Islet of Langerhans (tissue), 1 donor: ENCODE data around the gene NCDN.

Source experiments
- FAIRE-seq: peaks from one replicate; lab custom pipeline; 2011; peaks lifted over from hg19 to GRCh38; lab: Jason Lieb, UNC

NCDN gene

GRCh38 chr1:35554266-35555211 lies 3.1 kb upstream of the NCDN start:
- FAIRE-seq, result peak; percentile 49

DNA sequence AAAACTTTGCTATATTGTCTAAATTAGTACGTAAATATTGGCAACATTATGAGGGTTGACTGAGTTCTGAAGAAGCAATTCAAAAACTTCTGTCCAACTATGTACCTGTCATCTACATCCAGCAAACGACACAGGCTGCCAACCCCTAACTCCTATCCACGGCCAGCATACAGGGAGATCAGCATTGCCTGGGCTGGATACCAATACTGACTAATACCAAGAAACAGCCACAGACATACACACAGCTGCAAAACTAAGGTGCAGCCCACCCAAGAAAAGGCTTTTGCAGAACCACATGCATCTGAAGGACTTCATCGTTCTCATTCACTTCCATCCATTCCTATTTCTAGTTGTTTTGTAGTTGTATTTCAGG lies 2.4 kb upstream of the NCDN start:
- no peak for FAIRE-seq

GRCh38 chr1:35555601-35556477 lies 1.8 kb upstream of the NCDN start:
- peak; percentile 96 for FAIRE-seq

DNA sequence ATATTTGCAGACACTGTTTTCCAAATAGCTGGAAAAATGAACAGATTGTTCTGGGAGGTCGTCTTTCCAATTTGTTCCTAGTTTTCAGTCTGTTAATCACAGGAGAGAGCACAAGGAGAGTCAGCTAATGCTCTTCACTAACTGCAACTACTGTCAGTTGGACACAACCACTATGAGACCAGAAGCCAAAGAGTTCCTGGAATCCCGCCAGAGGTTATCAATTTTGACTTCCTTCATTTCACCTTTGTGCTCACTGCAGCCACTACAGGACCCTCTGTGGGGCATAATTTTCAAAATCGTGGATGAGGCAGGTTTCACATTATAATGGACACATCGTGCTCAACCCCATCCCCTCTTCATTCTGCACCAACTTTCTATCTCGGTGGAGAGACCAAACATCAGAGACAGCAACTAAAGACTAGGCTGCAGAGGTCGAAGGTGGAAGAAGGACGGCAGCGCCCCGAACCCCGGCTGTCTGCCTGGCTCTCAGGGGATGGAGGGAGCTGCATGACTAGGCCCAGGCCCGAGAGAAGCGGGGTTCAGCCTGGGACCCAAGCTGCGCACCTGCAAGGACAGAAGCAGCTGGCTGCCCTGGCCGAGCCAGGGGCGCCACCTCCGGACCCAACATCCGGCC lies 998 bp upstream of the NCDN start:
- FAIRE-seq, result no peak

DNA sequence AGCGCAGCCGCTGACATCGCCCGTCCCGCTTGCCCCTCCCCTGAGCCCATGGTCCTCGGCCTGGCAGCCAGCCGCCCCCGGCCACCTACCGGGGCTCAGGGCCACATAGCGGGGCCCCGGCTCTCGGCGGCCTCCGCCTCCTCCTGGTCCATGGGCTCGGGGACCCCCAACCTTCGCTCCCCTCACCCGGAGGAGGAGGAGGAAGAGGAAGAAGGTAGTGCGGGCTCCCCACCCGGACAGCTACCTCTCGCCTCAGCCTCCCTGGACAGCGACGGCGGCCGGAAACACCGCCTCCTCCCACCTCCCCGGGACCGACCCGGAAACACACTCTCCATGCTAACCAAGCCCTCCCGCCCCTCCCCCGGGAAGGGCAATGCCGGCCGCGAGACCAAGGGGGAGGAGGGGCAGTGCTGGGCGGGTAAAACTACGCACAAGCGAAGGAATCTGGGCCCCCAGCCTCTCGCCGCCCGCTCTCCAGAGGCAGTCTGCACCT lies 435 bp upstream of the NCDN start, which contains the start of gene KIAA0319L:
Gene KIAA0319L (minus strand): TSS at position 286 of the 493 bp plus-strand sequence. CDS start 2,912 bp downstream, outside the sequence.
- FAIRE-seq, result no peak

GRCh38 chr1:35558374-35559316 lies 1.0 kb downstream of the NCDN start:
- no peak for FAIRE-seq

GRCh38 chr1:35559317-35559944 lies 1.8 kb downstream of the NCDN start:
- FAIRE-seq, result no peak

GRCh38 chr1:35560256-35561225 lies 2.9 kb downstream of the NCDN start:
- FAIRE-seq, result no peak

- no peak for FAIRE-seq
Observed at GRCh38 chr1:35561297-35561971, 3.8 kb downstream of the NCDN start.

DNA sequence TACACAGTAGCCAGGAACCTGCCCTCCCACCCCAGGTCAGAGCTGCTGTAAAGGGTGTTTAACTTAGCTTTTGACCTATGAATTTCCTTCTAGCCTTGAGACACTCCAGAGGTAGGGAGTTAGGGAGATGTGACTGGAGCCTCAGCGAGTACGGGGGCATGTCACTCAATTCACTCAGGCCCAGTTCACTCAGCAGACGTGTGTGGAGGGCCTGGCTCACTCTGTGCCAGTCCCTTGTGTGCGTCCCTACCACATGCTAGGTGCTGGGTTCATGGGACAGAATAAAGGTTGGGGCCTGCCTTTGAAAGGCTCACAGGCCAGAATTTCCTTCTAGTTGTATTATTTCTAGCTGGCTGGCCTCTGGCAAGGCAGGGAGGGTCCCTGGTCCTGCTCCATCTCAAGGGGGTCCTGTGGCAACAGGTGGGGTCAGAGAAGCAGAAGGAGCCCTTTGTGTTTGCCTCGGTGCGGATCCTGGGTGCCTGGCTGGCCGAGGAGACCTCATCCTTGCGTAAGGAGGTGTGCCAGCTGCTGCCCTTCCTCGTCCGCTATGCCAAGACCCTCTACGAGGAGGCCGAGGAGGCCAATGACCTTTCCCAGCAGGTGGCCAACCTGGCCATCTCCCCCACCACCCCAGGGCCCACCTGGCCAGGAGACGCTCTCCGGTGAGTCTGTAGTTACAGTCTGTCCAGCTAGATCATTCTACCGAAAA lies 4.5 kb downstream of the NCDN start:
- no peak for FAIRE-seq

GRCh38 chr1:35563166-35563565 lies 5.6 kb downstream of the NCDN start:
- no peak for FAIRE-seq

DNA sequence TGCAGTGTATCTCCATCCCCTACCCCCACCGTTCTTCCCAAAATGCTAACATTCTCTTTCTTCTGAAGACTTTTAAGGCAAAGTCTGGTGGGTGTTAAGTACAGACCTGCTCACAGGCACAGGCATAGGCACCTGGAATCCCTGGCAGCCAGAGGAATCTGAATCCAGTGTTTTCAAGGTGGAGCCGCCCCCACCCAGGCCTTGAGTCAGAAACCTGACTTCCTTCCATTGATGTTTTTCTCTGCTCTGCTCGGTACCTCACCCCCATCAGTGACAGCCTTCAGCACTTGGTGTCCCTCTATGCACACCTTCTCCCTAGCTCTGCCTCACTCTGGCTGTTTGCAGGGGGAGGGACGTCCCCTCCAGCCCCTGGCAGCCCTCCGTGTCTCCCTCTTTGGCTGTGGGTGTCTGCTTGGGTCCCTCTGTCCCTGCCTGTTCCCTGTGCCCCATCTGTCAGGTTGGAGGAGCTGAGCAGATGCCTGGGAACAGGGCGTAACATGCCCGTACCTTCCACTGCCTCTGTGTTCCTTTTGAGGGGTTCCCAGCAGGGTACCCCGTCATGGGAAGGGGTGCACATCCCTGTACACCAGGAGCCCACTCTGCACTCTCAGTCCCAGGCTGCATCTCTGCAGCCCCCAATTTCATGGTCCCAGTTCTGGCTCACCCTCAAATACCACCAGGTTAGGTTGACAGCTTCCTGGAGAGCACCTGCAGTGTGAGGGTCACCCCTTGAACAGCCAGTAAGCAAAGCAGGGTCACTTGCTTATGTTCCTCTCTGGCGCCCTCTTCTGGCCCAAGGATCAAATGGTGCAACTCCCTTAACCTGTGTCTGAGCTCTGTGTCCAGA lies 6.7 kb downstream of the NCDN start:
- no peak for FAIRE-seq

GRCh38 chr1:35564884-35565741 lies 7.5 kb downstream of the NCDN start:
- no peak for FAIRE-seq

DNA sequence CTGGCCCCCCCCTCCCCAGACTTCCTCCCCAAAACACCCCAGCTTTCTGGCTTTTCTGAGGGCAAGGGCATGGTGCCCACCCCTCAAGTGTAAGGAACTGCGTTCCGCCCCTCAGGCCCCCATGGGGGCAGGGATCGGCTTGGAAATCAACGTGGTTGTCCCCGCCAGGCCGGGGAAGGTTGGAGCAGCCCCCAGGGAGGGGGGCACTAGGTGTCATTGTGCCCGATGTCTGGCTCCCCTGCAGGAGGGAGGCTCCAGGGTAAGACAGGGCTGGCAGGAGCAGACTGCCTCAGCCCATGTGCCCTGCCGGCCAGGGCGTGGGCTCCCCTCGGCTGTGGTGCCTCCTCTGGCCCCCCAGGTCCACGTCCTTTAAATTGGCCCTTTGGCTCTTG lies 8.1 kb downstream of the NCDN start:
- FAIRE-seq, result no peak

- no peak for FAIRE-seq
Observed at GRCh38 chr1:35567947-35568558, 10.5 kb downstream of the NCDN start.

- FAIRE-seq, result peak; percentile 43
Observed at GRCh38 chr1:35568975-35569395, 11.4 kb downstream of the NCDN start.
